Nephron progenitor cell (in vitro differentiated cells): ENCODE data around the gene ARF3.
A peak's percentile ranks its signal among the peaks of the same experiment; 100 is the strongest.

Source experiments
- DNase-seq: peaks from one replicate; pipeline ENCODE4 v3.0.0; 2021
- H3K27ac Mint-ChIP-seq: 2 replicates; pipeline ENCODE4 v1.8.0; 2021; ENCODE audit warnings: mild to moderate bottlenecking, moderate library complexity, mixed read lengths
- H3K27me3 Mint-ChIP-seq: 2 replicates; pipeline ENCODE4 v1.8.0; 2021; ENCODE audit warnings: mild to moderate bottlenecking, low read depth, mixed read lengths; ENCODE audit not compliant: poor library complexity
- H3K36me3 Mint-ChIP-seq: 2 replicates; pipeline ENCODE4 v1.8.0; 2021; ENCODE audit warnings: low read depth, mixed read lengths
- H3K4me1 Mint-ChIP-seq: 2 replicates; pipeline ENCODE4 v1.8.0; 2021; ENCODE audit warnings: mixed read lengths
- H3K4me3 Mint-ChIP-seq: 2 replicates; pipeline ENCODE4 v1.8.0; 2021; ENCODE audit warnings: mild to moderate bottlenecking, moderate library complexity, mixed read lengths
- H3K9me3 Mint-ChIP-seq: 2 replicates; pipeline ENCODE4 v1.8.0; 2021; ENCODE audit warnings: mild to moderate bottlenecking, moderate library complexity, mixed read lengths
- TF ChIP-seq, protein P1 (sequence below): fragments of 200-600 bp; sonication (generic); IDR thresholded peaks from 2 replicates; pipeline ENCODE4 v1.5.0; 2021; ENCODE audit warnings: antibody characterized with exemption

The ARF3 gene

DNA sequence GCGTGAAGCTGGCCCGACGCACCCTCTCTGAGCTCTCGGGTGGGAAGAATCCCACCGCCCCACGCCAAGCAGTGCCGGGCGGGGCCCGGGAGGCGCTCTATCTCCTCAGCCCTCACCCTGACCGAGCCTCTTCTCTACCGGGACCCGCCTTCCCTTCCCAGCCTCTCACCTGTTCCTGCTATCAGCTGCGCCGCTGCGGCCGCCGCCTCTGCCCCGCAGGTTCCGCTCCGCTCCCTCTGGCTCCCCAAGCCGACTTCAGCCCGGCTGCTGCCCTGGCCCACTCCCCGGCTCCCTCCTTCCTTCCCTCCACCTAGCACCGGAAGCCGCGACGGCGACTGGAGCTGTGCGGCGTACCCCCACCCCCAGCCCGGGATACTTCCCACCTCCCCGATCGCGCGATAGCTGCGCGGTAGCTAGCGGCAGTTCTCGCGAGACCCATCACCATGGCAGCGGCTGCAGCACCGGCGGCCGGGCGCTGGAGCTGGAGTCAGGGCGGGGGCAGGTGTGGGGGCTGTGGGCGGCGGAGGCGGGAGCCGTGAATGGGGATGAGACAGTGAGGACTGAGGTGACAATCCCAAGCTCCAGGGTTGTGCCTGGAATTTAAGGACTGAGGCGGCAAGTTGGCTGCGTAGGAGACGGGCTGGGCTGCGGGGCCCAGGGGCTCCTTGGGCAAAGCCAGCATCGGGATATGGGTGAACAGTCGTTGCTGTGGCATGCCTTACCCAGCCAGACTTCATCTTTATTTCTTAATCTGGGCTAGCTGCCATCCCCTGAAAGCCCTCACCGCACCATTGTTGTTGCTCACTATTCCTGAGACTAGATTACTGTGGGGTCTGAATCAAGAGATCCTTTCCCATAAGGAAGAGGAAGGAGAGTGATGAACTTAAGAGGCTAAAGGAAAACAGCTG is at the start of gene ARF3:
Gene ARF3, minus strand, starts transcription at position 347 of the 908 bp plus-strand sequence. CDS start 16,392 bp downstream, outside the sequence.
- Mint-ChIP-seq H3K4me1 (peaks cover 63% of the 10 kb centered on the region), H3K36me3 (peaks cover 29% of the 10 kb centered on the region), H3K9me3 (no peaks in the 10 kb centered on the region), H3K4me3 (peak within 1 kb of the TSS; percentile 99), H3K27me3 (peaks cover 3% of the 10 kb centered on the region), H3K27ac (peak within 1 kb of the TSS; percentile 97)
- TF ChIP-seq, protein P1, sequence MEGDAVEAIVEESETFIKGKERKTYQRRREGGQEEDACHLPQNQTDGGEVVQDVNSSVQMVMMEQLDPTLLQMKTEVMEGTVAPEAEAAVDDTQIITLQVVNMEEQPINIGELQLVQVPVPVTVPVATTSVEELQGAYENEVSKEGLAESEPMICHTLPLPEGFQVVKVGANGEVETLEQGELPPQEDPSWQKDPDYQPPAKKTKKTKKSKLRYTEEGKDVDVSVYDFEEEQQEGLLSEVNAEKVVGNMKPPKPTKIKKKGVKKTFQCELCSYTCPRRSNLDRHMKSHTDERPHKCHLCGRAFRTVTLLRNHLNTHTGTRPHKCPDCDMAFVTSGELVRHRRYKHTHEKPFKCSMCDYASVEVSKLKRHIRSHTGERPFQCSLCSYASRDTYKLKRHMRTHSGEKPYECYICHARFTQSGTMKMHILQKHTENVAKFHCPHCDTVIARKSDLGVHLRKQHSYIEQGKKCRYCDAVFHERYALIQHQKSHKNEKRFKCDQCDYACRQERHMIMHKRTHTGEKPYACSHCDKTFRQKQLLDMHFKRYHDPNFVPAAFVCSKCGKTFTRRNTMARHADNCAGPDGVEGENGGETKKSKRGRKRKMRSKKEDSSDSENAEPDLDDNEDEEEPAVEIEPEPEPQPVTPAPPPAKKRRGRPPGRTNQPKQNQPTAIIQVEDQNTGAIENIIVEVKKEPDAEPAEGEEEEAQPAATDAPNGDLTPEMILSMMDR: no peak
- peak; percentile 96 for DNase-seq

DNA sequence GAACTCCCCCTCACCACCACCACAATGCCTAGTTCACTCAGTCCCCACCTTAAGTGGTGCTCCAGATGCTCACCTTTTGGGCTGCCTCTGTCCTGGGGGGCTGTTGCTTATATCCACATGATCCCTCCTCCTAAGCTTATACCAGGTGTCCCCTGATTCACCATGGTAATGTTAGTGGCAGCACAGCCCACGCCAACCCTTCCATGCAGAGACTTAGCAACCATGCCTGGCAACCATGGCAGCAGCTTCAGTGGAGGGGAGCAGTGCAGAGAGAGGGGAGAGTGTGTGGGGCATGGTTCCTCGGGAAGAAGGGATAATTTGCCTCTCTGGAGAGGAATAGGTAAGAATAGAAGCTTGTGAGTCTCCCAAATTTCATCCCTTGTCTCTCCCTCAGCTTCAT is 43.1 kb upstream of the ARF3 start:
- peaks cover 35% of the 10 kb centered on the region for H3K36me3 Mint-ChIP-seq
- H3K27ac Mint-ChIP-seq: no peak overlapping the region
- DNase-seq: no peak
- H3K4me1 Mint-ChIP-seq: peaks cover 34% of the 10 kb centered on the region
- H3K27me3 Mint-ChIP-seq: peaks cover 56% of the 10 kb centered on the region
- peak overlapping the region; percentile 82 for H3K4me3 Mint-ChIP-seq
- TF ChIP-seq, protein P1: no peak
- H3K9me3 Mint-ChIP-seq: no peaks in the 10 kb centered on the region

DNA sequence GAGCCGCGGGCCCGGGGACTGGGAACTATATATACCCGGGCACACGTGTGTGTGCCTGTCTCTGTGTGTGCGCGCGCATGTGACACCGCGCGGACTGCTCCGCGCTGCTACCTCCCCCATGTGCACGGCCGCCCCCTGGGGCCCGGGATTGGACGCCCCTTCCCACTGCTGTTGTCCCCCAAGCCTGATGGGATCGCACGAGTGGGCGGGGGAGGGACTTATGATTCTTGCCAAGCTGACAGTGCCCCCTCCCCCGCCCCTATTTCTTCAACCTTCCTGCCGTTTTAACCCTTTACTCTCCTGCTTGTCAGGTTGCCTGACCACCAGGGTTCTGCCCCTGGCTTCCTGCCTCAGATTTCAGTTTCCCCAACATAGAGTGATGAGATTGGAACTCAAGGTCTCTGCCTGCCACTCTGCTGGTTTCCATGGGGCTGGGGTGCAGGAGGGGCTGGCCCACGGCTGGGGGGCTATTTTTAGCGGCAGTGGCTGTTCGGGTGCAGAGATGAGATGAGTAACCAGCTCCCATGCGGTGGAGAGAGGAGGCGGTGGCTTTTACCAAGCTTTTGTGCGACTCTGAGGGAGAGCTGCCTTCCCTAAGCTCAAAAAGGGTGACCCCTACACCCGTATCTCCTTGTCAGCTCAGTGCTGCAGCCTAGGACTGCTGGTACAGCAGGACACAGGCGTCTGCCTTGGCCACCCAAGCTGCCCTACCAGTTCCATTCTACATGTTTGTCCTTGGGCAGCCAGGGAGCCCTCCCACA is 42.3 kb upstream of the ARF3 start, which contains the start of gene DDN:
Gene DDN, minus strand, starts transcription at position 5 of the 761 bp plus-strand sequence. CDS start 88 bp downstream, outside the sequence.
- Mint-ChIP-seq H3K4me3 (peak within 1 kb of the TSS; percentile 82), H3K4me1 (peaks cover 35% of the 10 kb centered on the region), H3K36me3 (peaks cover 28% of the 10 kb centered on the region), H3K9me3 (no peaks in the 10 kb centered on the region), H3K27ac (no peak within 1 kb of the TSS), H3K27me3 (peaks cover 62% of the 10 kb centered on the region)
- peak; percentile 67 for DNase-seq
- TF ChIP-seq, protein P1: no peak

DNA sequence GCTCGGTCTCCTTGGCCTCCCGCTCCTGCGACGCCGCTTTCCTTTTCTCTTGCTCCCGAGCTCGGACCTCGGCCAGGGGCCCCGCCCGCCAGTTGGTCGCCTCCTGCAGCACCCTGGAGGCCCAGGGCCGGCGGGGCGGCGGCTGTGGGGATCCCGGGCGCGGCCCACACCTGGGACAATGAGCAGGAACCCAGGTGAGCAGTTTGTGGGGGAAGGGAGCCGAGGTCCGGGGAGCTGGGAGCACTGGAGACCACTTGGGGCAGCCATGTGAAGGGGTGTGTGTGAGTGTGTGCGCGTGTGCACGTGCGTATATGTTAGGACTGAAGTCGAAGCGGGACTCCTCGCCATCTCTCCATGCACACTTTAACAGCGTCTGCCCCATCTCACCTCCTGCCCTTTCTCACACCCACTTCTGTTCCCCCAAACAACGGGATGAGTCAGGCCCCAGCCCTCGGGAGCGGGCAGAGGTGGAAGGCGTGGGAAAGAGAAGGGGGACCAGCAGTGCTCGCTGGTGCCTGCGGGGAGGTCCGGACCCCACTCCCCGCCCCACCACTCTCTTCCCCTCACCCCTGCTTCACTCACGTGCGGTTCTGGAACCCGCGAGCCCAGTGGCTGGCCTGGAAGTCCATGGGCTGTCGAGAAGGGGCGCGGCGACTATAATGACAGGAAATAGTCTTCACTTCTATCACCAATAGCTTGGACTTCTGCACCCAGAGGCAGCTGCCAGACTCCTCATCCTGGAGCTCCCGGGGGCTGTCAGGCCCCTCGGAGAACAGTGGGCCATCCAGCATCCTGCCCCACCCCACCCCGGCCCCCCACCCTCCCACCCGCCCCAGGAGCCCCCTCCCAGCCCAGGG is 41.4 kb upstream of the ARF3 start:
- peaks cover 24% of the 10 kb centered on the region for H3K36me3 Mint-ChIP-seq
- H3K9me3 Mint-ChIP-seq: no peaks in the 10 kb centered on the region
- H3K4me3 Mint-ChIP-seq: peak overlapping the region; percentile 72
- DNase-seq: no peak
- no peak overlapping the region for H3K27ac Mint-ChIP-seq
- TF ChIP-seq, protein P1: no peak
- H3K27me3 Mint-ChIP-seq: peaks cover 68% of the 10 kb centered on the region
- H3K4me1 Mint-ChIP-seq: peaks cover 35% of the 10 kb centered on the region

DNA sequence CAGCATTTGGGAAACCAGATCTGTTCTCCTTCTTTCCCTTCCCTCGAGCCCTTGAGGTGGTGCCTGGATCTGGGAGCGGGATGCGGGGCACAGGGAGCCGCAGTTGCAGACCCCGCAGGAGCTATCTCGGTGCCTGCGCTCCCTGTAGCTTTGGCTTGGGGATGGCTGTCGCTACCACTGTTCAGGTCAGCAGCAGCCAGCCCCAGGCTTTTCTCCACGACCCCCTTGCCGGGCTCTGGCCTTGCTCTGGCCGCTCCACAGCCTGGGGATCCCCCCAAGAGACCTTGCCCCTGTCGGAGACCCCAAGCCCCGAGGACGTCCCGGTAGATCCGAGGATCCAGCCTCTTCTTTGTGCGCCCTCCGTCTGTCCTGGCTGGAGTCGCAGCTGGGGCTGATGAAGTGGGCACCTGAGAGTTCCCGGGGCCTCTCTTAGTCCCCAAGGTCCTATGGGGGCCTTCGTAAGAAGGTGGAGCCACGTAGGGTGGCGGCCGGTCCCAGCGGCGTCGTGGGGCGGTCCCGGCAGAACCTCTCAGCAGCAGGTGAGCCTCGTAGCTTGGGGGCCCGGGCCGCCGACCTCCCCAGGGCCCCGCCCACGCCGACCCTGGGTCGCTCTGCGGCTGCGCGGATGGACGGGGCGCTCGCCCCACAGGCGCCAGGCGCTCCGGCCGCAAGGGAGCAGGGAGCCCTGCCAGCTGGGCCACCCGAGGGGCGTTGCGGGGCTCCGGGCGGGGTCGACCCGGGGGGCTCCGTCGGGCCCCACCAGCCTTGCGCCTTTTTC is 40.6 kb upstream of the ARF3 start:
- peak; percentile 73 for DNase-seq
- H3K27me3 Mint-ChIP-seq: peaks cover 76% of the 10 kb centered on the region

More for the DNA sequence above, 40.6 kb upstream of the ARF3 start:
- H3K36me3 Mint-ChIP-seq: peaks cover 21% of the 10 kb centered on the region
- peaks cover 35% of the 10 kb centered on the region for H3K4me1 Mint-ChIP-seq
- H3K4me3 Mint-ChIP-seq: peak overlapping the region; percentile 59
- H3K9me3 Mint-ChIP-seq: no peaks in the 10 kb centered on the region
- H3K27ac Mint-ChIP-seq: no peak overlapping the region
- TF ChIP-seq, protein P1: no peak
